ENCODE measurements around the gene RP2.

- no peak for TF ChIP-seq CTCF (IDR thresholded peaks at IDR 0.05)
- TF ChIP-seq POLR2A (IDR thresholded peaks at IDR 0.05), result no peak
Measured at GRCh38 chrX:46856483-46856882, 19.6 kb downstream of the RP2 start.

Measured in heart left ventricle (tissue), 13 donors.